ENCODE results near the gene GADD45B.
"Not testable (repeated sequence)": the region's sequence is repeated elsewhere in the genome, so short reads cannot be mapped to it uniquely, and the experiment has no call there.

The GADD45B gene

GRCh38 chr19:2454199-2454961, 21.5 kb upstream of the GADD45B start:
- no peak overlapping the region for H3K4me3 ChIP-seq (ENCODE audit: low read depth, low read length)
- no peak for TF ChIP-seq POLR2A (IDR thresholded peaks at IDR 0.05; ENCODE audit: extremely low read depth, insufficient read length)
- TF ChIP-seq CTCF (IDR thresholded peaks at IDR 0.05; ENCODE audit: low read depth, low read length) = no peak
- TF ChIP-seq MYC (IDR thresholded peaks at IDR 0.05; ENCODE audit: low read depth, low read length) = no peak
- TF ChIP-seq MAX (IDR thresholded peaks at IDR 0.05; ENCODE audit: low read depth, low read length) = no peak
- no peak for DNase-seq (ENCODE audit: low read depth)

GRCh38 chr19:2454962-2455850, 20.7 kb upstream of the GADD45B start:
- H3K4me3 ChIP-seq (ENCODE audit: low read depth, low read length) = peak overlapping the region; percentile 62
- DNase-seq (ENCODE audit: low read depth) = no peak
- TF ChIP-seq MYC (IDR thresholded peaks at IDR 0.05; ENCODE audit: low read depth, low read length) (no peak), MAX (IDR thresholded peaks at IDR 0.05; ENCODE audit: low read depth, low read length) (no peak), POLR2A (IDR thresholded peaks at IDR 0.05; ENCODE audit: extremely low read depth, insufficient read length) (no peak), CTCF (IDR thresholded peaks at IDR 0.05; ENCODE audit: low read depth, low read length) (no peak)

- no peak for TF ChIP-seq CTCF (IDR thresholded peaks at IDR 0.05; ENCODE audit: low read depth, low read length)
- TF ChIP-seq MYC (IDR thresholded peaks at IDR 0.05; ENCODE audit: low read depth, low read length) = no peak
- TF ChIP-seq POLR2A (IDR thresholded peaks at IDR 0.05; ENCODE audit: extremely low read depth, insufficient read length) = no peak
- TF ChIP-seq MAX (IDR thresholded peaks at IDR 0.05; ENCODE audit: low read depth, low read length) = no peak
- peak overlapping the region; percentile 62 for H3K4me3 ChIP-seq (ENCODE audit: low read depth, low read length)
- peak; percentile 33 for DNase-seq (ENCODE audit: low read depth)
These were observed 19.9 kb upstream of the GADD45B start for GRCh38 chr19:2455851-2456570.

GRCh38 chr19:2457394-2458037, 18.4 kb upstream of the GADD45B start:
- TF ChIP-seq MAX (IDR thresholded peaks at IDR 0.05; ENCODE audit: low read depth, low read length) (no peak), MYC (IDR thresholded peaks at IDR 0.05; ENCODE audit: low read depth, low read length) (no peak), CTCF (IDR thresholded peaks at IDR 0.05; ENCODE audit: low read depth, low read length) (no peak), POLR2A (IDR thresholded peaks at IDR 0.05; ENCODE audit: extremely low read depth, insufficient read length) (no peak)
- H3K4me3 ChIP-seq (ENCODE audit: low read depth, low read length) = no peak overlapping the region
- DNase-seq (ENCODE audit: low read depth) = no peak

- TF ChIP-seq MYC (IDR thresholded peaks at IDR 0.05; ENCODE audit: low read depth, low read length) (no peak), MAX (IDR thresholded peaks at IDR 0.05; ENCODE audit: low read depth, low read length) (no peak), POLR2A (IDR thresholded peaks at IDR 0.05; ENCODE audit: extremely low read depth, insufficient read length) (no peak), CTCF (IDR thresholded peaks at IDR 0.05; ENCODE audit: low read depth, low read length) (no peak)
- DNase-seq (ENCODE audit: low read depth) = no peak
These were observed 17.9 kb upstream of the GADD45B start for GRCh38 chr19:2458054-2458453.

GRCh38 chr19:2458776-2459175, 17.2 kb upstream of the GADD45B start:
- H3K4me3 ChIP-seq (ENCODE audit: low read depth, low read length); DNase-seq (ENCODE audit: low read depth): not testable (repeated sequence)

More at GRCh38 chr19:2458054-2458453, 17.9 kb upstream of the GADD45B start:
- no peak overlapping the region for H3K4me3 ChIP-seq (ENCODE audit: low read depth, low read length)
